Tibial artery (tissue), 4 donors: ENCODE measurements around the gene NTM.

Experiments
- DNase-seq, 2 donors: peaks; one replicate each; pipeline ENCODE4 v3.0.0-alpha.2; 2019
- H3K27ac ChIP-seq, 2 donors: fragments of 200-600 bp; sonication (generic) in 1 of 2; 1 replicate in 1 of 2; 2 replicates in 1 of 2; pipeline ENCODE4 v1.5.1; 2018 to 2019; ENCODE audit warnings: mild to moderate bottlenecking in 1 of 2
- H3K27me3 ChIP-seq, 2 donors: fragments of 200-600 bp; sonication (generic) in 1 of 2; one replicate each; pipeline versions ENCODE4 v1.5.1 to v1.6.0; 2016 to 2019
- H3K36me3 ChIP-seq, 3 donors: fragments of 200-600 bp; sonication (generic) in 2 of 3; one replicate each; pipeline ENCODE4 v1.5.1; 2016 to 2019; ENCODE audit warnings: mild to moderate bottlenecking in 2 of 3
- H3K4me1 ChIP-seq, 4 donors: fragments of 200-600 bp; sonication (generic) in 2 of 4; 1 replicate in 3 of 4; 2 replicates in 1 of 4; pipeline ENCODE4 v1.5.1; 2016 to 2019
- H3K4me3 ChIP-seq, 2 donors: fragments of 200-600 bp; sonication (generic) in 1 of 2; 1 replicate in 1 of 2; 2 replicates in 1 of 2; pipeline ENCODE4 v1.5.1; 2018 to 2019; ENCODE audit warnings: mild to moderate bottlenecking in 2 of 2
- H3K9me3 ChIP-seq, 3 donors: fragments of 200-600 bp; sonication (generic) in 1 of 3; one replicate each; pipeline ENCODE4 v1.5.1; 2016 to 2019
- intact Hi-C: fragments of 100-400 bp; cut with DNase I; formaldehyde crosslinking; loops from one replicate; pipeline ENCODE4 v1.15.0; 2023; ENCODE audit warnings: low total_unique reads
- TF ChIP-seq, protein P1 (sequence below), 2 experiments: fragments of 200-600 bp in 1 of 2; fragments of 450-650 bp in 1 of 2; IDR thresholded peaks; one replicate each; pipeline ENCODE4 v1.5.1; 2017 to 2019; ENCODE audit warnings: antibody characterized with exemption in 2 of 2, mild to moderate bottlenecking in 1 of 2, moderate library complexity in 1 of 2

Gene NTM

DNA sequence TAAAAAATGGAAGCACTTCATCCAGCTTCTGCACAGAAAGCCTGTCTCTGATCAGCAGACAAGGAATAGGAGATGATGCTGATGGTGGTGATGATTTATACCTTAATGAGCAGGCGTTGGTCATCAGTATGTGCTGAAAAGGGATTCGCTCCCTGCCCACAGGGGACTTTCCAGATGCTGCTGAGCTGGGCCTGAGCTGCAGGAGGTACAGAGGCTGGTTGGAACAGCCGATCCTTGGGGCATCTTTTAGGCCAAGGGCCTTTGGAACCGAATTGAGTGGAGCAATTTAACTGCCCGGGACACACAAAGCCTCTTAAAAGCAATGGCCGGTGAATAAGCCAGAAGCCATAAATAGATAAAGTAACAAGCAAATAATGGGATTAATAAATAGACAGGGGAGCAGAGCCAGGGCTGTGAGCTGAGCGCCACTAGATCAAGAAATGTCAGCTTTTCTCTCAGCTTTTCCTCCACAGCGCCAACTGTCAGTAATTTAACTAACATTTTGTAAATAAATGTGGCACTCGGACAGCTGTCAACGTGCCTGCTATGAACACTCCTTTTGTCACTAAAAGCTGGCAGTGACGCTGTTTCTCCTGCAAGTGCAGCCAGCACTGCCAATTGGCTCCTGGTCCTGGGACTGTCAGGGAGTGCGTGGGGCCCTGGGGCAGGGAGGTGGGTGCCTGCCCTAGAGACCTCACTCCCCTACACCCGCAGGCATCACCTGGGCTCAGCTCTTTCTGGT lies 562.3 kb downstream of the NTM start:
- no peaks in the 10 kb centered on the region for H3K9me3 ChIP-seq
- DNase-seq: no peak
- H3K27me3 ChIP-seq: no peaks in the 10 kb centered on the region
- H3K36me3 ChIP-seq: no peaks in the 10 kb centered on the region
- no peaks in the 10 kb centered on the region for H3K4me1 ChIP-seq
- intact Hi-C loops: no loop called here
- H3K4me3 ChIP-seq: no peak overlapping the region
- TF ChIP-seq, protein P1, sequence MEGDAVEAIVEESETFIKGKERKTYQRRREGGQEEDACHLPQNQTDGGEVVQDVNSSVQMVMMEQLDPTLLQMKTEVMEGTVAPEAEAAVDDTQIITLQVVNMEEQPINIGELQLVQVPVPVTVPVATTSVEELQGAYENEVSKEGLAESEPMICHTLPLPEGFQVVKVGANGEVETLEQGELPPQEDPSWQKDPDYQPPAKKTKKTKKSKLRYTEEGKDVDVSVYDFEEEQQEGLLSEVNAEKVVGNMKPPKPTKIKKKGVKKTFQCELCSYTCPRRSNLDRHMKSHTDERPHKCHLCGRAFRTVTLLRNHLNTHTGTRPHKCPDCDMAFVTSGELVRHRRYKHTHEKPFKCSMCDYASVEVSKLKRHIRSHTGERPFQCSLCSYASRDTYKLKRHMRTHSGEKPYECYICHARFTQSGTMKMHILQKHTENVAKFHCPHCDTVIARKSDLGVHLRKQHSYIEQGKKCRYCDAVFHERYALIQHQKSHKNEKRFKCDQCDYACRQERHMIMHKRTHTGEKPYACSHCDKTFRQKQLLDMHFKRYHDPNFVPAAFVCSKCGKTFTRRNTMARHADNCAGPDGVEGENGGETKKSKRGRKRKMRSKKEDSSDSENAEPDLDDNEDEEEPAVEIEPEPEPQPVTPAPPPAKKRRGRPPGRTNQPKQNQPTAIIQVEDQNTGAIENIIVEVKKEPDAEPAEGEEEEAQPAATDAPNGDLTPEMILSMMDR (IDR thresholded peaks at IDR 0.05): no peak
- no peak overlapping the region for H3K27ac ChIP-seq

DNA sequence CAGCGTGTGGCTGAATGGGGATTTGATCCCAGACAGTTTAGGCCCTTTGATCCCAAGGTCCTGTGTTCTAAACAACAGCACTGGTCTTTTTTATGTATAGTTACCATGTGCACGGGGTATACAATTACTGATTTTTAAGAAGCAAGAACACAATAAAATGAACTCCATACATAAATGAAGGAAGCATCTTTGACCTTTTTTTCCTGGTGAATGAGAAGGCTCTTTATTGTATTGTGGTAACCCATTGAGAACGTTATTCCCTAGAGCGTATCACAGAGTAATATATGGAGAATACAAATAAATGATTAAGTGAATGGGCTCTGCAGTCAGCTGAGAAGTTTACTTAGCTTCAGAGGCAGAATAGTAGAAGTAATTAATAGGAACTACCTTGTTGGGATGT lies 563.6 kb downstream of the NTM start:
- Histone ChIP-seq H3K36me3 (no peaks in the 10 kb centered on the region), H3K27ac (no peak overlapping the region), H3K4me3 (no peak overlapping the region), H3K9me3 (no peaks in the 10 kb centered on the region), H3K4me1 (no peaks in the 10 kb centered on the region), H3K27me3 (peaks cover 0 to 3% of the 10 kb centered on the region in 2 donors)
- intact Hi-C loops: no loop called here
- TF ChIP-seq, protein P1 (IDR thresholded peaks at IDR 0.05): no peak
- DNase-seq: no peak

DNA sequence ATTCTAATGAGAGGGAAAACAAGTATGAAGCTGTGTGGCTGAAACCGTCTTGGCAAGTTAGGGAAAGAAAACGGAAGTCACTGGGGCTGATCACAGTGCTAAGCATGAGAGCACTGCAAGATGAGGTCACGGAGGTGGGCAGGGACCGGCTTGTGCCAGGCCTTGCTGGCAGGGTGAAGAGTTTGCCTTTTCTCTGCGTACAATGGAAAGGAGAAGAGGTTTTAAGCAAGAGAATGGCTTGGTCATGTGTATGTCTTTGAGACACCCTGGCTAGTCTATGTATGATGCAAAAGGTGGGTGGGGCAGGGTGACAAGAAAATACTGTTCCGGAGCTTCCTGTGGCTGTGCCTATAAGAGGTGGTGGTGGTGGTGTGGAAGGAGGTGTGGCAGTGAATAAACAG lies 567.9 kb downstream of the NTM start:
- no peak overlapping the region for H3K27ac ChIP-seq
- H3K9me3 ChIP-seq: no peaks in the 10 kb centered on the region
- TF ChIP-seq, protein P1 (IDR thresholded peaks at IDR 0.05): no peak
- H3K27me3 ChIP-seq: peaks cover 0 to 3% of the 10 kb centered on the region in 2 donors
- DNase-seq: no peak
- H3K36me3 ChIP-seq: no peaks in the 10 kb centered on the region
- no peaks in the 10 kb centered on the region for H3K4me1 ChIP-seq
- intact Hi-C loops: no loop called here
- H3K4me3 ChIP-seq: no peak overlapping the region

DNA sequence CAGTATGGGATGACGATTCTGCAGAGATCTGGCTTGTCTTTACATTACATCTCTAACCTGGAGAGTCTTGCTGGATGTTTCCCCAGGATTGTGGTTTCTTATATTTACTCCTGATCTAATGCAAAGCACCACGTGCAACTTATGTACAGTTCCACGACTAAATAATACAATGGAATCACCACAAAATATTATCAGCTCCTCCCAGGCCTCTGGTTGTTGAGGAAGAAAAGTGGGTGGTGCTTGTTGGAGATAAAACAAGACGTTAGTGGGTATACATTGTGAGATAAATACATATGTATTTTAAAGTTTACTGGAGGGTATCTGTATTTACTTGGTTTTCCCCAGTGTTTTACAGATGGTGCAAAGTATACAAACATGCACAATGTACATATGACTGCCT lies 569.7 kb downstream of the NTM start:
- TF ChIP-seq, protein P1 (IDR thresholded peaks at IDR 0.05): no peak
- no peak overlapping the region for H3K4me3 ChIP-seq
- H3K27me3 ChIP-seq: peaks cover 0 to 3% of the 10 kb centered on the region in 2 donors
- no peaks in the 10 kb centered on the region for H3K9me3 ChIP-seq
- no peaks in the 10 kb centered on the region for H3K36me3 ChIP-seq
- intact Hi-C loops: no loop called here
- H3K4me1 ChIP-seq: no peaks in the 10 kb centered on the region
- H3K27ac ChIP-seq: no peak overlapping the region
- no peak for DNase-seq

DNA sequence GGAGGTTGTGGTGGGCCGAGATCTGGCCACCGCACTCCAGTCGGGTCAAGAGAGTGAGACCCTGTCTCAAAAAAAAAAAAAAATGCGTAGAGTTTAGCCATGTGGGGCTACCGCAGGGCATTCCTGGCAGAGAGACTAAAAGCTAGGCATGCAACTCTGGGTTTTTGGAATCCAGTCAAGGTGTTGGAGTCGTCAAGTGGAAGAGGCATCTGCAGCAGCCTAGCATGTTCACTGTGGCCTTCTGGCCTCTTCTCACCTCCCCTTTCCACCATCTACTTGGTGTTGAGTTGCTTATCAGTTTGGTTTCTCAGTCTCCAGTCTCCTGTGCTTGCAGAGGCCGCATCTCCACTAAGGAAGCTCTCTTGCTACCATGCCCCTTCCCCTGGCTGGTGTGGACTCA lies 572.5 kb downstream of the NTM start:
- Histone ChIP-seq H3K4me1 (no peaks in the 10 kb centered on the region), H3K9me3 (no peaks in the 10 kb centered on the region), H3K4me3 (no peak overlapping the region), H3K36me3 (no peaks in the 10 kb centered on the region), H3K27me3 (peaks cover 0 to 3% of the 10 kb centered on the region in 2 donors), H3K27ac (no peak overlapping the region)
- TF ChIP-seq, protein P1 (IDR thresholded peaks at IDR 0.05): no peak
- intact Hi-C loops: no loop called here
- DNase-seq: no peak
